GM12873 (cell line): ENCODE data around the gene PCNT.

ENCODE experiments used
- TF ChIP-seq, protein P1 (sequence below): IDR thresholded peaks from 2 replicates; pipeline ENCODE4 v1.5.1; 2012; ENCODE audit warnings: low read depth, mild to moderate bottlenecking, moderate library complexity, low read length, control low read depth; ENCODE audit not compliant: insufficient read depth; ENCODE audit errors: missing control alignments

PCNT gene

DNA sequence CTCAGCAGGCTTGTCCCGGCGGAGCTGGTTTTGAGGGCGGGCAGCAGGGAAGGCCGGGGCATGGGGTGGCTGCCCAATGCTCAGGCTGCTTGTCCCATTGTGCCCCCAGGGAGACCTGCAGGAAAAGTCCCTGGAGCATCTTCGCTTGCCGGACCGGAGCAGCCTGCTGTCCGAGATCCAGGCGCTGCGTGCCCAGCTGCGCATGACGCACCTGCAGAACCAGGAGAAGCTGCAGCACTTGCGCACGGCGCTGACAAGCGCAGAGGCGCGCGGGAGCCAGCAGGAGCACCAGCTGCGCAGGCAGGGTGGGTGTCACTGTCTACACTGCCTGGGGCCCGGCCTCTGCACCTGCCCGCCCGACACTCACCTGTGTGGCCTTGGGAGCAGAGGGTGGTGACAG, 104.3 kb downstream of the PCNT start:
- TF ChIP-seq, protein P1, sequence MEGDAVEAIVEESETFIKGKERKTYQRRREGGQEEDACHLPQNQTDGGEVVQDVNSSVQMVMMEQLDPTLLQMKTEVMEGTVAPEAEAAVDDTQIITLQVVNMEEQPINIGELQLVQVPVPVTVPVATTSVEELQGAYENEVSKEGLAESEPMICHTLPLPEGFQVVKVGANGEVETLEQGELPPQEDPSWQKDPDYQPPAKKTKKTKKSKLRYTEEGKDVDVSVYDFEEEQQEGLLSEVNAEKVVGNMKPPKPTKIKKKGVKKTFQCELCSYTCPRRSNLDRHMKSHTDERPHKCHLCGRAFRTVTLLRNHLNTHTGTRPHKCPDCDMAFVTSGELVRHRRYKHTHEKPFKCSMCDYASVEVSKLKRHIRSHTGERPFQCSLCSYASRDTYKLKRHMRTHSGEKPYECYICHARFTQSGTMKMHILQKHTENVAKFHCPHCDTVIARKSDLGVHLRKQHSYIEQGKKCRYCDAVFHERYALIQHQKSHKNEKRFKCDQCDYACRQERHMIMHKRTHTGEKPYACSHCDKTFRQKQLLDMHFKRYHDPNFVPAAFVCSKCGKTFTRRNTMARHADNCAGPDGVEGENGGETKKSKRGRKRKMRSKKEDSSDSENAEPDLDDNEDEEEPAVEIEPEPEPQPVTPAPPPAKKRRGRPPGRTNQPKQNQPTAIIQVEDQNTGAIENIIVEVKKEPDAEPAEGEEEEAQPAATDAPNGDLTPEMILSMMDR: no peak

DNA sequence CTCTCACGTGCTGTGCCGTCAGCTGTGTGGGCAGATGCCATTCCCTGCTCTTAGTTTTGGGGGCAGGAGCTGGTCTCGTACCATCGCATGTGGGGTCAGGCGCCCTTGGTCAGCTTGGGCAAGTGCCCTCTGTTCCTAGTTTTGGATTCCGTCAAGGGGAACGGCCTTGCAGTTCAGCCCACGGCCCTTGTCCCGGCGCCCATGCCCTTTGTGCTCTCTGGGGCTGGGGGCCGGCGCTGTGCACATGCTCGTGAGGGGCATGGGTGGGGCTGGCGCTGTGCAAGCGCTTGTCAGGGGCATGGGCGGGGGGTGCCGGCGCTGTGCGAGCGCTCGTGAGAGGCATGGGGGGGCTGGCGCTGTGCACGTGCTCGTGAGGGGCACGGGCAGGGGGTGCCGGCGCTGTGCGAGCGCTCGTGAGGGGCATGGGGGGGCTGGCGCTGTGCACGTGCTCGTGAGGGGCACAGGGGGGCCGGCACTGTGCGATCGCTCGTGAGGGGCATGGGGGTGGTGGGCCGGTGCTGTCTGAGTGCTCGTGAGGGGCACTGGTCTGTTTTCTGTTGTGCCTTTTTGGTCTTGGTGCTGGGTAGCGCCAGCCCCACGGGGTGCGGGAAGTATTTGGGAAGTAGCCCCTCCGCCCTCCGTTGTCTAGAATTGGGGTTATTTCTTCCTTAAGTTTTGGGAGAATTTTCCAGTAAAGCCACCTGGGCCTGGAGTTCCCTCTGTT, 105.2 kb downstream of the PCNT start:
- TF ChIP-seq, protein P1: no peak

DNA sequence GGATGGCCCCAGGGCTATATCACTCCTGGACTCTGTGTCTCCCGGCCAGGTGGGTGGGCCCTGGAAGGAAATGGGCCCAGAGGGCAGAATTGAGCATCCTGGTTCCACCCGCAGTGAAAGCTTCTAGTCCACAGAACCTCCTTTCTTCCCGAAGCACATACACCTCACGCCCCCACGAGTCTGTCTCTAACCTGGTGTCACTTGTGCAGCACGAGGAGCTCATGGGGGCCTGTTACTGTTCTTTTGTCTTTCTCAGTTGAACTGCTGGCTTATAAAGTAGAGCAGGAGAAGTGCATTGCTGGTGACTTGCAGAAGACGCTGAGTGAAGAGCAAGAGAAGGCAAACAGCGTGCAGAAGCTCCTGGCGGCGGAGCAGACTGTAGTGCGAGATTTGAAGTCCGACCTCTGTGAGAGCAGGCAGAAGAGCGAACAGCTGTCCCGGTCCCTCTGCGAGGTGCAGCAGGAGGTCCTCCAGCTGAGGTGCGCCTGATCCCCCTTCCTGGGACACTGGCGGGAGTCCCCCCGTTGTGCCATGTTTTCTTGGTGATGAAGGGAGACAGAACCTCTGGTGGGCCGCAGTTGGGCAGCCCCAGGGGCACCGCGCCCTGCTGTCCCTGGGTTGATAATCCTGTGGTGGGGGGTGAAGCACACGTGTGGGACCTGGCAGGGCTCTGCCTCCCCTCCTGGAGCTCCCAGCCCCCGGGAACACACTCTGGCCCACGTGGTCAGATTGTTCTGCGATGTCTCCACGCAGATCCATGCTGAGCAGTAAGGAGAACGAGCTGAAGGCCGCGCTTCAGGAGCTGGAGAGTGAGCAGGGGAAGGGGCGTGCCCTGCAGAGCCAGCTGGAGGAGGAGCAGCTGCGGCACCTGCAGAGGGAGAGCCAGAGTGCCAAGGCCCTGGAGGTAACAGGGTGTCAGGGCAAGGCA, 106.1 kb downstream of the PCNT start:
- TF ChIP-seq, protein P1: no peak

DNA sequence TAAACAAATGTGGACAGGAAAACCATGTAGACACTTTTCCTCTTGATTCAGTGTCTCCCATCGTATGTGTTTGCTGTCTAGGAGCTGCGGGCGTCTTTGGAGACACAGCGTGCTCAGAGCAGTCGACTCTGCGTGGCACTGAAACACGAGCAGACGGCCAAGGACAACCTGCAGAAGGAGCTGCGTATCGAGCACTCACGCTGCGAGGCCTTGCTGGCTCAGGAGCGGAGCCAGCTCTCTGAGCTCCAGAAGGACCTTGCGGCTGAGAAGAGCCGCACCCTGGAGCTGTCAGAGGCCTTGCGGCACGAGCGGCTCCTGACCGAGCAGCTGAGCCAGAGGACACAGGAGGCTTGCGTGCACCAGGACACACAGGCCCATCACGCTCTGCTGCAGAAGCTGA, 107.5 kb downstream of the PCNT start:
- TF ChIP-seq, protein P1: no peak

DNA sequence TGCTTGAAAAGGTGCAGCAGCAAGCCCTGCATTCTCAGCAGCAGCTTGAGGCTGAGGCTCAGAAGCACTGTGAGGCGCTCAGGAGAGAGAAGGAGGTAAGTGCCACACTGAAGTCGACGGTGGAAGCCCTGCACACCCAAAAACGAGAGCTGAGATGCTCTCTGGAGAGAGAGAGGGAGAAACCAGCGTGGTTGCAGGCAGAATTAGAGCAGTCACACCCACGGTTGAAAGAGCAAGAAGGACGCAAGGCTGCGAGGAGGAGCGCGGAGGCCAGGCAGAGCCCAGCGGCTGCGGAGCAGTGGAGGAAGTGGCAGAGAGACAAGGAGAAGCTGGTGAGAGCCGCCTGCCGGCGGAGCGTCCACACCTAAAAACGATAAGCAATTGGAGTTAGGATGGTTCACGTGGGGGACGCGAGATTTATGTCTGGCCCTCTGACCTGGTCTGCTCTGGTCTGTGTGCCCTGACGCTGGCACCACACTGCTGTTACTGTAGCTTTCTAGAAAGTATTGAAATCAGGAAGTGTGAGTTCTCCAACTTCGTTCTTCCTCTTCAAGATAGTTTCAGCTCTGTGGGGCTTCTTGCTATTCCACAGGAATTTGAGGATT, 108.0 kb downstream of the PCNT start:
- TF ChIP-seq, protein P1: no peak

DNA sequence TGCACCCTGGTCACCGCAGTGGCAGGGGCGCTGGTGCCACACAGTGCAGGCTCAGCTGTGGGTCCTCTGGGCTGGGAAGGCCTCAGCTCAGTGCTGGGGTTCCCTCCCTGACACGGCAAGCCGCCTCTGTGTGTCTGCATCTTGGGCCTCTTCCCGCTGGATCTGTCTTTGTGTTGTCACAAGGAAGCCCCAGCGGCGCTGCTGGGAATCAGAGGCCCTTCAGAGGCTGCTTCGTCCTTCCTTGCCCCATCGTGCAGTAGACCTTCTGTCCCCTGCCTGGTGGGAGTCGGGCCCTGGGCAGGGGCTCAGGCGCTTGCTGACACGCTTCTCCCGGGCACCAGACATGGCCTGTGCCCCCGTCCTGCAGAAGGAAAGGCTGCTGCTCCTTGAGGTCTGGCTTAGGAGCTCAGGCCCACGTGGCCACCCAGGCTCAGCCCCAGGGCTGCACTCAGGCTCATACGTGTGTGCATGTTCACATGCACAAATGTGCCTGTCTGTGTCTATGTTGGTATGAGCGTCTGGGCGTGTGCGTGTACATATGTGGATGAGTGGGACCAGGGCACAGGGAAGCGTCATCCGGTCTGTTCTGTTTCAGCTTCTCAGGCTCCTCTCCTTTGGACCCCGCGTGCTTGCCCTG, 110.5 kb downstream of the PCNT start:
- TF ChIP-seq, protein P1: no peak
